Erythroblast (primary cell): Measurements from ENCODE around the gene ISM2.

Experiments
- GATA1 ChIP-seq: IDR thresholded peaks from 2 replicates; pipeline ENCODE4 v1.6.1; 2011; ENCODE audit warnings: low read depth, mild to moderate bottlenecking, control low read depth, low read length, moderate library complexity
- POLR2A ChIP-seq: IDR thresholded peaks from 2 replicates; pipeline ENCODE4 v1.6.1; 2011; ENCODE audit warnings: mild to moderate bottlenecking, low read length

DNA sequence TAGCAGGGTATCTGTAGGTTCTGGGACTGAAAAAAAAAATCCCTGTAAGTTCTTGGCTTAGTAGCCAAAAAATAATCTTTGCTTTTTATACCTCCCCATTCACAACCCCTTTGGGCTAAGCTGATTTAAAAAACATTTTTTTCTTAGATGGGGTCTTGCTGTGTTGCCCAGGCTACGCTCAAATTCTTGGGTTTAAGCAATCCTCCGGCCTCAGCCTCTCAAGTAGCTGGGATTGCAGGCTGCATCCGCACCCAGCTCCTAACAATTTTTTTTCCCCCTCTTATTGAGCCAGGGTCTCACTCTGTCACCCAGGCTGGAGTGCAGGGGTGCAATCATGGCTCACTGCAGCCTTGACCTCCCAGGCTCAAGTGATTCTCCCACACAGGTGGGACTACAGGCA, 9.1 kb upstream of the ISM2 start:
- no peak for TF ChIP-seq POLR2A
- no peak for TF ChIP-seq GATA1
